OCI-M1 (cell line): ENCODE data around the gene POF1B.

Experiments
- DNase-seq: peaks from one replicate; lab custom pipeline; 2025; lab: John Stamatoyannopoulos, UW

POF1B gene

DNA sequence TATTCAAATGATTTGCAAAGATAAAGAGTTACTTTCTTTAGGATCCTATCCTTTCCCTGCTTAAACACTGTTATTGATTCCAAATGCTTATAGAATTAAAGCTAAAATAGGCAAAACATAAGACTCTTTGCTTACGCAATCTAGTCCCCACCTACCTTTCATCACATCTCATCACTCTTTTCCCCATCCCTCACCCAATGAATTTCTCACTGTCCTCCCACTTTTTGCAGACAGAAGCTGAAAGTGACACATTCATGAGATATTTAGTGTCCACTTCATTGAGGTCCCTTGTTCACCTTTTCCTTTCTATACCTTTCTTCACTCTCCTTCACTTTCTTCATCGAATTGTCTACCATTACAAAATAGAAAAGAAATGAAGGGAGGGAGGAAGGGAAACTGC, 136.3 kb downstream of the POF1B start:
- DNase-seq, result peak; percentile 39
